Body of pancreas (tissue), 4 donors: ENCODE measurements around the gene CCNY.

Source experiments
- CTCF ChIP-seq, 7 experiments: fragments of 450-650 bp in 4 of 7; fragments of 200-600 bp in 3 of 7; sonication (generic) in 3 of 7; IDR thresholded peaks; one replicate each; pipeline ENCODE4 v1.5.1; 2016 to 2019; ENCODE audit warnings: antibody characterized with exemption in 7 of 7
- POLR2A ChIP-seq, 3 donors: fragments of 450-650 bp; IDR thresholded peaks; one replicate each; pipeline ENCODE4 v1.6.1; 2016; ENCODE audit warnings: antibody characterized with exemption in 3 of 3, mild to moderate bottlenecking in 2 of 3

GRCh38 chr10:35516102-35516670, 179.9 kb downstream of the CCNY start:
- TF ChIP-seq CTCF (IDR thresholded peaks at IDR 0.05) (no peak), POLR2A (IDR thresholded peaks at IDR 0.05) (no peak)
